ENCODE data around the gene OR52E2.
"Not testable (repeated sequence)": the region's sequence is repeated elsewhere in the genome, so short reads cannot be mapped to it uniquely, and the experiment has no call there.

The OR52E2 gene

GRCh38 chr11:5059391-5059790 lies at the start of gene OR52E2:
Gene OR52E2, minus strand, starts transcription at chr11:5059627. Its CDS starts 0 bp downstream, at chr11:5059627.
- DNase-seq (ENCODE audit: low read depth): no peak

GRCh38 chr11:5107285-5107684 lies 47.9 kb upstream of the OR52E2 start:
- DNase-seq (ENCODE audit: low read depth): no peak

GRCh38 chr11:5103066-5103465 lies 43.6 kb upstream of the OR52E2 start:
- no peak for DNase-seq (ENCODE audit: low read depth)

GRCh38 chr11:5102246-5102645 lies 42.8 kb upstream of the OR52E2 start:
- no peak for DNase-seq (ENCODE audit: low read depth)

- DNase-seq (ENCODE audit: low read depth): no peak
Observed at GRCh38 chr11:5096011-5096410, 36.6 kb upstream of the OR52E2 start.

GRCh38 chr11:5092821-5093585 lies 33.6 kb upstream of the OR52E2 start:
- no peak for DNase-seq (ENCODE audit: low read depth)

GRCh38 chr11:5090668-5091067 lies 31.2 kb upstream of the OR52E2 start:
- DNase-seq (ENCODE audit: low read depth): no peak

- no peak for DNase-seq (ENCODE audit: low read depth)
Observed at GRCh38 chr11:5088556-5088955, 29.1 kb upstream of the OR52E2 start.

- no peak for DNase-seq (ENCODE audit: low read depth)
Observed at GRCh38 chr11:5083602-5084001, 24.2 kb upstream of the OR52E2 start.

- no peak for DNase-seq (ENCODE audit: low read depth)
Observed at GRCh38 chr11:5081405-5081804, 22.0 kb upstream of the OR52E2 start.

- no peak for DNase-seq (ENCODE audit: low read depth)
Observed at GRCh38 chr11:5071799-5072198, 12.4 kb upstream of the OR52E2 start.

- DNase-seq (ENCODE audit: low read depth): no peak
Observed at GRCh38 chr11:5069272-5069671, 9.8 kb upstream of the OR52E2 start, which contains the start of gene OR52E1. Gene OR52E1, plus strand, starts transcription at chr11:5069572.

- DNase-seq (ENCODE audit: low read depth): no peak
Observed at GRCh38 chr11:5065027-5065426, 5.6 kb upstream of the OR52E2 start.

- DNase-seq (ENCODE audit: low read depth): not testable (repeated sequence)
Observed at GRCh38 chr11:5058679-5059078, 748 bp downstream of the OR52E2 start.

GRCh38 chr11:5046754-5047330 lies 12.6 kb downstream of the OR52E2 start:
- DNase-seq (ENCODE audit: low read depth): no peak

- DNase-seq (ENCODE audit: low read depth): no peak
Observed at GRCh38 chr11:5046226-5046625, 13.2 kb downstream of the OR52E2 start, which contains the start of gene OR52J3. Gene OR52J3, plus strand, starts transcription at chr11:5046526. Its CDS starts 0 bp downstream, at chr11:5046526.

- DNase-seq (ENCODE audit: low read depth): no peak
Observed at GRCh38 chr11:5043380-5043779, 16.0 kb downstream of the OR52E2 start.

GRCh38 chr11:5042091-5042490 lies 17.3 kb downstream of the OR52E2 start:
- no peak for DNase-seq (ENCODE audit: low read depth)

GRCh38 chr11:5040876-5041275 lies 18.6 kb downstream of the OR52E2 start:
- no peak for DNase-seq (ENCODE audit: low read depth)

- DNase-seq (ENCODE audit: low read depth): no peak
Observed at GRCh38 chr11:5038341-5038740, 21.1 kb downstream of the OR52E2 start.

GRCh38 chr11:5037926-5038325 lies 21.5 kb downstream of the OR52E2 start:
- DNase-seq (ENCODE audit: low read depth): no peak

- no peak for DNase-seq (ENCODE audit: low read depth)
Observed at GRCh38 chr11:5036669-5037068, 22.8 kb downstream of the OR52E2 start.

- DNase-seq (ENCODE audit: low read depth): no peak
Observed at GRCh38 chr11:5021996-5022395, 37.4 kb downstream of the OR52E2 start.

GRCh38 chr11:5013012-5013411 lies 46.4 kb downstream of the OR52E2 start:
- DNase-seq (ENCODE audit: low read depth): no peak

Measured in CMK (cell line).